HepG2 (cell line): ENCODE measurements around the gene SPPL2B.

Experiments used
- ESRRA ChIP-seq: sonication (generic); formaldehyde crosslinking; IDR thresholded peaks from 2 replicates; pipeline ENCODE4 v1.5.1; 2020; ENCODE audit warnings: mild to moderate bottlenecking, low read depth, missing genetic modification reagents
- MAFG ChIP-seq: sonication (generic); formaldehyde crosslinking; IDR thresholded peaks from 2 replicates; pipeline ENCODE4 v1.5.1; 2020; ENCODE audit warnings: mild to moderate bottlenecking, missing genetic modification reagents
- NFRKB ChIP-seq: fragments of 450-650 bp; IDR thresholded peaks from 2 replicates; pipeline ENCODE4 v1.6.1; 2017
- POLR2A ChIP-seq, 2 experiments: IDR thresholded peaks; 2 replicates each; pipeline ENCODE4 v1.6.1; 2011; ENCODE audit warnings: low read depth in 2 of 2, low read length in 2 of 2, mild to moderate bottlenecking in 1 of 2, moderate library complexity in 1 of 2; ENCODE audit not compliant: insufficient read depth in 1 of 2
- POLR2AphosphoS5 ChIP-seq: IDR thresholded peaks from 2 replicates; pipeline ENCODE4 v1.6.1; 2012; ENCODE audit warnings: low read depth, low read length
- ZNF224 ChIP-seq: sonication (generic); formaldehyde crosslinking; IDR thresholded peaks from 2 replicates; pipeline ENCODE4 v1.5.0; 2020; ENCODE audit warnings: mild to moderate bottlenecking, missing genetic modification reagents
- TF ChIP-seq, protein P1 (sequence below): sonication (generic); formaldehyde crosslinking; conservative IDR thresholded peaks from 2 replicates; pipeline ENCODE4 v1.8.1; 2023; ENCODE audit warnings: missing genetic modification reagents
- TF ChIP-seq, protein P2 (sequence below): sonication (generic); formaldehyde crosslinking; IDR thresholded peaks from 2 replicates; pipeline ENCODE4 v1.5.0; 2020; ENCODE audit warnings: missing genetic modification reagents

DNA sequence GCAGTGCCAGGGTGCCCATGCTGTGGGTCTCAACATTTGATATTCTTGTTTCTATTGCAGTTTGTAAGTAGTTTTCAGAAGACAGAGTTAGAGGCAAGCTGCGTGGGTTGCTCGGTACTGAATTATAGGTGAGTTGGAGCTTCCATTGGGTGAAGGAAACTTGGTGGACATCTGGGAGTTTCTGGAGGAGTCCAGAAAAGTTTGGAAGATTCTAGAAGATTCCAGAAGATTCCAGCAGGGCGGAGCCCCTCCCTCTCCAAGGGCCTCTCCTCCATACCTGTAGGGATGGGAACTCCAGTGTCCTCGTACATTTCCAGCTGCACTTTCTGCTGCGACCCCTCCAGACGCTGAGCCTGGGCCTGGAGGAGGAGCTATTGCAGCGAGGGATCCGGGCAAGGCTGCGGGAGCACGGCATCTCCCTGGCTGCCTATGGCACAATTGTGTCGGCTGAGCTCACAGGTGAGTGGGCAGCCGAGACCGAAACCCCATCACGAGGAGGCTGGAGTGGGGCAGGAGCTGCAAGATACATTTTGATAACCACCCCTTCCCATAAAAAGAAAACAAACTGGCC is 70.3 kb downstream of the SPPL2B start:
- TF ChIP-seq ZNF224 (CRISPR knock-in tag) (no peak), MAFG (CRISPR knock-in tag) (no peak), POLR2AphosphoS5 (no peak), POLR2A (IDR thresholded peaks at IDR 0.05; ENCODE audit: insufficient read depth in 1 of 2, low read depth in 2 of 2, low read length in 2 of 2) (no peak), ESRRA (CRISPR knock-in tag) (no peak), NFRKB (no peak)
- TF ChIP-seq, protein P1, sequence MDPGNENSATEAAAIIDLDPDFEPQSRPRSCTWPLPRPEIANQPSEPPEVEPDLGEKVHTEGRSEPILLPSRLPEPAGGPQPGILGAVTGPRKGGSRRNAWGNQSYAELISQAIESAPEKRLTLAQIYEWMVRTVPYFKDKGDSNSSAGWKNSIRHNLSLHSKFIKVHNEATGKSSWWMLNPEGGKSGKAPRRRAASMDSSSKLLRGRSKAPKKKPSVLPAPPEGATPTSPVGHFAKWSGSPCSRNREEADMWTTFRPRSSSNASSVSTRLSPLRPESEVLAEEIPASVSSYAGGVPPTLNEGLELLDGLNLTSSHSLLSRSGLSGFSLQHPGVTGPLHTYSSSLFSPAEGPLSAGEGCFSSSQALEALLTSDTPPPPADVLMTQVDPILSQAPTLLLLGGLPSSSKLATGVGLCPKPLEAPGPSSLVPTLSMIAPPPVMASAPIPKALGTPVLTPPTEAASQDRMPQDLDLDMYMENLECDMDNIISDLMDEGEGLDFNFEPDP (CRISPR knock-in tag), result no peak
- TF ChIP-seq, protein P2, sequence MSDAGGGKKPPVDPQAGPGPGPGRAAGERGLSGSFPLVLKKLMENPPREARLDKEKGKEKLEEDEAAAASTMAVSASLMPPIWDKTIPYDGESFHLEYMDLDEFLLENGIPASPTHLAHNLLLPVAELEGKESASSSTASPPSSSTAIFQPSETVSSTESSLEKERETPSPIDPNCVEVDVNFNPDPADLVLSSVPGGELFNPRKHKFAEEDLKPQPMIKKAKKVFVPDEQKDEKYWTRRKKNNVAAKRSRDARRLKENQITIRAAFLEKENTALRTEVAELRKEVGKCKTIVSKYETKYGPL (CRISPR knock-in tag), result no peak
